Measurements from ENCODE around the gene NTRK3.

- TF ChIP-seq CTCF (optimal IDR thresholded peaks at IDR 0.05 in 1 of 3, IDR thresholded peaks at IDR 0.05 in 1 of 3, conservative IDR thresholded peaks at IDR 0.05 in 1 of 3; ENCODE audit: extremely low read depth in 1 of 3, insufficient read depth in 2 of 3, low read length in 3 of 3): no peak
- TF ChIP-seq EZH2 (IDR thresholded peaks at IDR 0.05; ENCODE audit: low read length): no peak
Measured at GRCh38 chr15:87965304-87965703, 291.2 kb downstream of the NTRK3 start.
